ENCODE data around the gene AP1S2. TPM values are rescaled to one million over a fixed set of nuclear protein-coding genes. Genes with fewer than 3 reads are reported as not detected.

Gene AP1S2
- total RNA-seq: 10 to 100 TPM; 10.9 to 45.2 (median 16.0) TPM
- long read RNA-seq, donor 1, transcript AP1S2-201 (5 exons, 2,237 nt): major isoform, 68 of 87 reads
- long read RNA-seq, donor 1, partial matches to known transcripts: 1 of 87 reads
- long read RNA-seq, donor 1, other reads (novel, unspliced or antisense): 16 of 87 reads
- long read RNA-seq, donor 2, transcript AP1S2-201 (5 exons, 2,237 nt): major isoform, 9 of 14 reads
- long read RNA-seq, donor 2, partial matches to known transcripts: 2 of 14 reads
- long read RNA-seq, donor 2, other reads (novel, unspliced or antisense): 3 of 14 reads

- Histone ChIP-seq H3K36me3 (ENCODE audit: low read depth) (no peaks in the 10 kb centered on the region), H3K4me3 (peak within 1 kb of the TSS; percentile 44), H3K9me3 (no peaks in the 10 kb centered on the region), H3K4me1 (ENCODE audit: low read depth) (no peaks in the 10 kb centered on the region)
- peak; percentile 98 for ATAC-seq
- DNase-seq: peak; percentile 90 to 98 (median 95)
- intact Hi-C loops (cut with DNase I, micrococcal nuclease): no loop called here
- TF ChIP-seq CTCF (IDR thresholded peaks at IDR 0.05): no peak
Observed at GRCh38 chrX:15854712-15855567, at the start of gene AP1S2. Gene AP1S2 (minus strand): TSS chrX:15854813. CDS start chrX:15852524, 2,289 bp downstream.

- peak; percentile 35 for ATAC-seq
- TF ChIP-seq CTCF (IDR thresholded peaks at IDR 0.05): no peak
- Histone ChIP-seq H3K4me3 (no peak overlapping the region), H3K4me1 (ENCODE audit: low read depth) (no peaks in the 10 kb centered on the region), H3K36me3 (ENCODE audit: low read depth) (no peaks in the 10 kb centered on the region), H3K9me3 (no peaks in the 10 kb centered on the region)
- intact Hi-C loops (cut with DNase I, micrococcal nuclease): no loop called here
- DNase-seq: no peak
Observed at GRCh38 chrX:15903186-15903681, 48.6 kb upstream of the AP1S2 start.

GRCh38 chrX:15895334-15895733 lies 40.7 kb upstream of the AP1S2 start:
- TF ChIP-seq CTCF (IDR thresholded peaks at IDR 0.05): no peak
- H3K4me1 ChIP-seq (ENCODE audit: low read depth): no peaks in the 10 kb centered on the region
- no peaks in the 10 kb centered on the region for H3K9me3 ChIP-seq
- DNase-seq (no peak), ATAC-seq (no peak)
- intact Hi-C loops (cut with DNase I, micrococcal nuclease): no loop called here
- no peak overlapping the region for H3K4me3 ChIP-seq
- no peaks in the 10 kb centered on the region for H3K36me3 ChIP-seq (ENCODE audit: low read depth)

- Histone ChIP-seq H3K4me3 (no peak overlapping the region), H3K36me3 (ENCODE audit: low read depth) (no peaks in the 10 kb centered on the region), H3K9me3 (no peaks in the 10 kb centered on the region), H3K4me1 (ENCODE audit: low read depth) (no peaks in the 10 kb centered on the region)
- intact Hi-C loops (cut with DNase I, micrococcal nuclease): no loop called here
- ATAC-seq: no peak
- no peak for DNase-seq
- no peak for TF ChIP-seq CTCF (IDR thresholded peaks at IDR 0.05)
Observed at GRCh38 chrX:15894724-15895123, 40.1 kb upstream of the AP1S2 start.

- TF ChIP-seq CTCF (IDR thresholded peaks at IDR 0.05): no peak
- no peaks in the 10 kb centered on the region for H3K9me3 ChIP-seq
- H3K36me3 ChIP-seq (ENCODE audit: low read depth): no peaks in the 10 kb centered on the region
- no peaks in the 10 kb centered on the region for H3K4me1 ChIP-seq (ENCODE audit: low read depth)
- DNase-seq (no peak), ATAC-seq (no peak)
- H3K4me3 ChIP-seq: no peak overlapping the region
- intact Hi-C loops (cut with DNase I, micrococcal nuclease): no loop called here
Observed at GRCh38 chrX:15890463-15890862, 35.9 kb upstream of the AP1S2 start.

Measured in mucosa of descending colon (tissue), 3 donors.